GM19372 (cell line): Measurements from ENCODE around the gene TMEM14A.
"Not testable (repeated sequence)": the region's sequence is repeated elsewhere in the genome, so short reads cannot be mapped to it uniquely, and the experiment has no call there.

Experiments
- ATAC-seq: cut with Tn5 transposase; IDR thresholded peaks from one replicate; pipeline ENCODE4 v1.9.1; 2021; ENCODE audit warnings: mild to moderate bottlenecking, low read depth, moderate library complexity; ENCODE audit not compliant: unreplicated experiment

Gene TMEM14A

GRCh38 chr6:52693773-52694172 lies 22.9 kb downstream of the TMEM14A start:
- no peak for ATAC-seq

GRCh38 chr6:52694404-52694803 lies 23.5 kb downstream of the TMEM14A start:
- ATAC-seq = no peak

GRCh38 chr6:52696418-52696817 lies 25.5 kb downstream of the TMEM14A start:
- no peak for ATAC-seq

GRCh38 chr6:52697903-52698302 lies 27.0 kb downstream of the TMEM14A start:
- no peak for ATAC-seq

- no peak for ATAC-seq
These were observed 33.1 kb downstream of the TMEM14A start for GRCh38 chr6:52704060-52704459.

- ATAC-seq = not testable (repeated sequence)
These were observed 34.0 kb downstream of the TMEM14A start for GRCh38 chr6:52704781-52705502.

GRCh38 chr6:52706001-52706400 lies 35.1 kb downstream of the TMEM14A start:
- ATAC-seq = no peak

GRCh38 chr6:52707963-52708680 lies 37.2 kb downstream of the TMEM14A start:
- ATAC-seq = no peak

GRCh38 chr6:52712136-52712535 lies 41.2 kb downstream of the TMEM14A start:
- no peak for ATAC-seq

GRCh38 chr6:52714761-52715160 lies 43.8 kb downstream of the TMEM14A start:
- ATAC-seq = not testable (repeated sequence)

GRCh38 chr6:52718550-52718949 lies 47.6 kb downstream of the TMEM14A start:
- no peak for ATAC-seq

- no peak for ATAC-seq
These were observed 49.4 kb downstream of the TMEM14A start for GRCh38 chr6:52720321-52720720.

GRCh38 chr6:52724042-52724405 lies 53.1 kb downstream of the TMEM14A start:
- ATAC-seq = no peak

- ATAC-seq = peak; percentile 98
These were observed 53.7 kb downstream of the TMEM14A start for GRCh38 chr6:52724406-52725121.

- no peak for ATAC-seq
These were observed 54.2 kb downstream of the TMEM14A start for GRCh38 chr6:52725143-52725534.

GRCh38 chr6:52725535-52726192 lies 54.8 kb downstream of the TMEM14A start:
- no peak for ATAC-seq

- ATAC-seq = no peak
These were observed 55.3 kb downstream of the TMEM14A start for GRCh38 chr6:52726193-52726542.

- ATAC-seq = no peak
These were observed 56.0 kb downstream of the TMEM14A start for GRCh38 chr6:52726741-52727535.

GRCh38 chr6:52727908-52728307 lies 57.0 kb downstream of the TMEM14A start:
- no peak for ATAC-seq

GRCh38 chr6:52728394-52728793 lies 57.5 kb downstream of the TMEM14A start:
- no peak for ATAC-seq
